SK-N-SH treated with all-trans-retinoic acid at 6 μM for 48 hours (cell line): ENCODE measurements around the gene DTL.

Source experiments
- CREB5 ChIP-seq: fragments of 250-450 bp; sonication (Bioruptor Pico); IDR thresholded peaks from 2 replicates; pipeline ENCODE4 v1.5.1; 2020; ENCODE audit warnings: low read depth, mild to moderate bottlenecking, moderate library complexity
- ISL1 ChIP-seq: fragments of 250-450 bp; sonication (Bioruptor Pico); IDR thresholded peaks from 2 replicates; pipeline ENCODE4 v2.1.2; 2022; ENCODE audit warnings: mild to moderate bottlenecking, moderate library complexity
- TCF4 ChIP-seq: fragments of 250-450 bp; sonication (Bioruptor Pico); IDR thresholded peaks from 2 replicates; pipeline ENCODE4 v1.8.0; 2021; ENCODE audit warnings: mild to moderate bottlenecking, moderate library complexity, borderline replicate concordance
- ZFP3 ChIP-seq: fragments of 250-450 bp; sonication (Bioruptor Pico); IDR thresholded peaks from 2 replicates; pipeline ENCODE4 v1.5.0; 2020; ENCODE audit warnings: mild to moderate bottlenecking, moderate library complexity
- ZFP30 ChIP-seq: fragments of 450-650 bp; formaldehyde crosslinking; IDR thresholded peaks from 2 replicates; pipeline ENCODE4 v1.5.0; 2022; ENCODE audit warnings: mild to moderate bottlenecking, moderate library complexity
- ZNF565 ChIP-seq: fragments of 450-650 bp; formaldehyde crosslinking; conservative IDR thresholded peaks from 2 replicates; pipeline ENCODE4 v1.5.0; 2020; ENCODE audit warnings: low read depth, mild to moderate bottlenecking, moderate library complexity
- ZNF8 ChIP-seq: fragments of 450-650 bp; formaldehyde crosslinking; IDR thresholded peaks from 2 replicates; pipeline ENCODE4 v1.5.0; 2020; ENCODE audit warnings: mild to moderate bottlenecking, moderate library complexity

GRCh38 chr1:212111536-212111935 is 76.0 kb downstream of the DTL start:
- TF ChIP-seq ZFP30: no peak
- no peak for TF ChIP-seq ZNF8
- no peak for TF ChIP-seq ISL1 (CRISPR knock-in tag)
- TF ChIP-seq ZFP3 (CRISPR knock-in tag): no peak
- no peak for TF ChIP-seq CREB5 (CRISPR knock-in tag)
- TF ChIP-seq TCF4 (CRISPR knock-in tag): no peak
- no peak for TF ChIP-seq ZNF565 (CRISPR knock-in tag)
